Panc1 (cell line): ENCODE results near the gene ERICH3. TPM values are rescaled to one million over a fixed set of nuclear protein-coding genes. Genes with fewer than 3 reads are reported as not detected.
"Not testable (repeated sequence)": the region's sequence is repeated elsewhere in the genome, so short reads cannot be mapped to it uniquely, and the experiment has no call there.

Source experiments
- ATAC-seq: fragments of 200-7000 bp; cut with Tn5 transposase; 2 replicates; pipeline ENCODE4 v1.9.1; 2020; ENCODE audit warnings: mild to moderate bottlenecking, moderate library complexity
- BruUV-seq: library from RNA; stranded (reverse); fragments of 400-500 nt; replicated peaks from 2 replicates; lab custom pipeline; 2021; lab: Mats Ljungman, UMichigan
- CTCF ChIA-PET: fragments of 300-600 bp; sonication (Branson Sonifier 250); formaldehyde crosslinking; loops from one replicate; lab custom pipeline; 2022; ENCODE audit warnings: antibody characterized with exemption; lab: Charles Lee
- POLR2A ChIA-PET: fragments of 300-600 bp; sonication (Branson Sonifier 250); formaldehyde crosslinking; loops from one replicate; lab custom pipeline; 2022; ENCODE audit warnings: antibody characterized with exemption; lab: Charles Lee
- DNase-seq: peaks from one replicate; pipeline ENCODE4 v3.0.0-alpha.2; 2010; ENCODE audit warnings: low read depth, low spot score
- H3K27ac ChIP-seq: 2 replicates; pipeline ENCODE4 v1.5.1; 2011; ENCODE audit warnings: mild to moderate bottlenecking, low read length, inconsistent platforms
- H3K27me3 ChIP-seq: fragments of 200-500 bp; sonication (Bioruptor generic); 2 replicates; pipeline ENCODE4 v1.6.0; 2014; ENCODE audit warnings: low read length, inconsistent platforms; ENCODE audit not compliant: control insufficient read depth, insufficient read depth
- H3K36me3 ChIP-seq: fragments of 200-500 bp; sonication (Bioruptor generic); 2 replicates; pipeline ENCODE4 v1.5.1; 2014; ENCODE audit warnings: inconsistent platforms, mild to moderate bottlenecking, low read length, moderate library complexity; ENCODE audit not compliant: control insufficient read depth, insufficient read depth
- H3K4me1 ChIP-seq: 2 replicates; pipeline ENCODE4 v1.5.1; 2011; ENCODE audit warnings: inconsistent platforms, mild to moderate bottlenecking, low read length, moderate library complexity; ENCODE audit not compliant: control insufficient read depth, insufficient read depth
- H3K4me3 ChIP-seq, 2 experiments: 2 replicates each; pipeline ENCODE4 v1.5.1; 2011 to 2012; ENCODE audit warnings: low read depth in 2 of 2, low read length in 2 of 2, mild to moderate bottlenecking in 2 of 2, inconsistent platforms in 1 of 2, moderate library complexity in 1 of 2
- H3K9me3 ChIP-seq: fragments of 200-500 bp; sonication (Bioruptor generic); 2 replicates; pipeline ENCODE4 v1.5.1; 2014; ENCODE audit warnings: low read depth, mild to moderate bottlenecking, inconsistent platforms, low read length, moderate library complexity; ENCODE audit not compliant: control insufficient read depth, insufficient read depth
- POLR2AphosphoS5 ChIP-seq: IDR thresholded peaks from 2 replicates; pipeline ENCODE4 v1.6.1; 2012; ENCODE audit warnings: mild to moderate bottlenecking, low read depth, low read length, moderate library complexity
- SIN3A ChIP-seq: IDR thresholded peaks from 2 replicates; pipeline ENCODE4 v1.6.1; 2012; ENCODE audit warnings: low read depth, mild to moderate bottlenecking, low read length, moderate library complexity, borderline replicate concordance; ENCODE audit not compliant: insufficient read depth
- TCF7L2 ChIP-seq: IDR thresholded peaks from 2 replicates; pipeline ENCODE4 v1.6.1; 2011; ENCODE audit warnings: mild to moderate bottlenecking, low read depth, low read length, inconsistent platforms
- in situ Hi-C: cut with HindIII; loops from 2 replicates; pipeline ENCODE4 v1.10.0; 2016; ENCODE audit warnings: low sequenced_read_pairs, low pct_unique_long_range_greater_than_20kb
- intact Hi-C: fragments of 100-400 bp; cut with micrococcal nuclease; formaldehyde crosslinking; loops from one replicate; pipeline ENCODE4 v1.10.0; 2022; ENCODE audit not compliant: unreplicated experiment
- total RNA-seq: library from RNA; stranded (reverse); gene quantifications from one replicate; pipeline ENCODE4 v1.2.1, GENCODE V29; 2021; ENCODE audit not compliant: unreplicated experiment
- TF ChIP-seq, protein P1 (sequence below): fragments of 450-650 bp; IDR thresholded peaks from 2 replicates; pipeline ENCODE4 v1.5.1; 2017; ENCODE audit warnings: mild to moderate bottlenecking
- TF ChIP-seq, protein P2 (sequence below), 2 experiments: IDR thresholded peaks; 2 replicates each; pipeline ENCODE4 v1.6.1; 2011 to 2012; ENCODE audit warnings: low read depth in 2 of 2, control low read depth in 1 of 2, low read length in 1 of 2, mild to moderate bottlenecking in 1 of 2, moderate library complexity in 1 of 2; ENCODE audit not compliant: insufficient read depth in 1 of 2

ERICH3 gene
- total RNA-seq, 1 experiment from 2014 or later: not detected

DNA sequence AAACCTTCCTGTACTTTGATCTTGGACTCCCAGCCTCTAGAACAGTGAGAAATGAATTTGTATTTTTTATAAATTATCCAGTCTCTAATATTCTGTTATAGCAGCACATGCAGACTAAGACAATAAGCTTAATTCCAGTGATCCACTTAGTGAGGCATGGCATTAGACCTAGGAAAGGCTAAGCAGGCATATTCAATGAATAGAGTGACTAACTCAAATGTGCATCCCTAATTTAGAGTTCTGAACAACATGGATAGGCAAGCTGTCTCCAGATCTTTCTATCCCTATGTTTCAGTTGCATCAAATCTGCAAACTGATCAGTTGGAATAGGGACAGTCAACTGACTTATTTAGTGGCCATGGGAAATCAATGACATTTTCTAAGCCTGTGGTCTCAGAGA, 4.3 kb upstream of the ERICH3 start:
- ATAC-seq (no peak), DNase-seq (no peak)
- POLR2A ChIA-PET: no interaction called here
- H3K4me3 ChIP-seq: no peak overlapping the region
- no peaks in the 10 kb centered on the region for H3K27me3 ChIP-seq
- intact Hi-C loops (no loop called here), in situ Hi-C loops (no loop called here)
- H3K4me1 ChIP-seq: no peaks in the 10 kb centered on the region
- TF ChIP-seq SIN3A: no peak
- TF ChIP-seq, protein P1, sequence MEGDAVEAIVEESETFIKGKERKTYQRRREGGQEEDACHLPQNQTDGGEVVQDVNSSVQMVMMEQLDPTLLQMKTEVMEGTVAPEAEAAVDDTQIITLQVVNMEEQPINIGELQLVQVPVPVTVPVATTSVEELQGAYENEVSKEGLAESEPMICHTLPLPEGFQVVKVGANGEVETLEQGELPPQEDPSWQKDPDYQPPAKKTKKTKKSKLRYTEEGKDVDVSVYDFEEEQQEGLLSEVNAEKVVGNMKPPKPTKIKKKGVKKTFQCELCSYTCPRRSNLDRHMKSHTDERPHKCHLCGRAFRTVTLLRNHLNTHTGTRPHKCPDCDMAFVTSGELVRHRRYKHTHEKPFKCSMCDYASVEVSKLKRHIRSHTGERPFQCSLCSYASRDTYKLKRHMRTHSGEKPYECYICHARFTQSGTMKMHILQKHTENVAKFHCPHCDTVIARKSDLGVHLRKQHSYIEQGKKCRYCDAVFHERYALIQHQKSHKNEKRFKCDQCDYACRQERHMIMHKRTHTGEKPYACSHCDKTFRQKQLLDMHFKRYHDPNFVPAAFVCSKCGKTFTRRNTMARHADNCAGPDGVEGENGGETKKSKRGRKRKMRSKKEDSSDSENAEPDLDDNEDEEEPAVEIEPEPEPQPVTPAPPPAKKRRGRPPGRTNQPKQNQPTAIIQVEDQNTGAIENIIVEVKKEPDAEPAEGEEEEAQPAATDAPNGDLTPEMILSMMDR: no peak
- TF ChIP-seq, protein P2, sequence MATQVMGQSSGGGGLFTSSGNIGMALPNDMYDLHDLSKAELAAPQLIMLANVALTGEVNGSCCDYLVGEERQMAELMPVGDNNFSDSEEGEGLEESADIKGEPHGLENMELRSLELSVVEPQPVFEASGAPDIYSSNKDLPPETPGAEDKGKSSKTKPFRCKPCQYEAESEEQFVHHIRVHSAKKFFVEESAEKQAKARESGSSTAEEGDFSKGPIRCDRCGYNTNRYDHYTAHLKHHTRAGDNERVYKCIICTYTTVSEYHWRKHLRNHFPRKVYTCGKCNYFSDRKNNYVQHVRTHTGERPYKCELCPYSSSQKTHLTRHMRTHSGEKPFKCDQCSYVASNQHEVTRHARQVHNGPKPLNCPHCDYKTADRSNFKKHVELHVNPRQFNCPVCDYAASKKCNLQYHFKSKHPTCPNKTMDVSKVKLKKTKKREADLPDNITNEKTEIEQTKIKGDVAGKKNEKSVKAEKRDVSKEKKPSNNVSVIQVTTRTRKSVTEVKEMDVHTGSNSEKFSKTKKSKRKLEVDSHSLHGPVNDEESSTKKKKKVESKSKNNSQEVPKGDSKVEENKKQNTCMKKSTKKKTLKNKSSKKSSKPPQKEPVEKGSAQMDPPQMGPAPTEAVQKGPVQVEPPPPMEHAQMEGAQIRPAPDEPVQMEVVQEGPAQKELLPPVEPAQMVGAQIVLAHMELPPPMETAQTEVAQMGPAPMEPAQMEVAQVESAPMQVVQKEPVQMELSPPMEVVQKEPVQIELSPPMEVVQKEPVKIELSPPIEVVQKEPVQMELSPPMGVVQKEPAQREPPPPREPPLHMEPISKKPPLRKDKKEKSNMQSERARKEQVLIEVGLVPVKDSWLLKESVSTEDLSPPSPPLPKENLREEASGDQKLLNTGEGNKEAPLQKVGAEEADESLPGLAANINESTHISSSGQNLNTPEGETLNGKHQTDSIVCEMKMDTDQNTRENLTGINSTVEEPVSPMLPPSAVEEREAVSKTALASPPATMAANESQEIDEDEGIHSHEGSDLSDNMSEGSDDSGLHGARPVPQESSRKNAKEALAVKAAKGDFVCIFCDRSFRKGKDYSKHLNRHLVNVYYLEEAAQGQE (IDR thresholded peaks at IDR 0.05; ENCODE audit: insufficient read depth in 1 of 2, low read depth in 2 of 2, low read length in 1 of 2): no peak
- TF ChIP-seq POLR2AphosphoS5: no peak
- TF ChIP-seq TCF7L2: no peak
- CTCF ChIA-PET: no interaction called here
- H3K36me3 ChIP-seq: no peaks in the 10 kb centered on the region
- no TSS peak for BruUV-seq
- no peak overlapping the region for H3K27ac ChIP-seq
- H3K9me3 ChIP-seq: no peaks in the 10 kb centered on the region

DNA sequence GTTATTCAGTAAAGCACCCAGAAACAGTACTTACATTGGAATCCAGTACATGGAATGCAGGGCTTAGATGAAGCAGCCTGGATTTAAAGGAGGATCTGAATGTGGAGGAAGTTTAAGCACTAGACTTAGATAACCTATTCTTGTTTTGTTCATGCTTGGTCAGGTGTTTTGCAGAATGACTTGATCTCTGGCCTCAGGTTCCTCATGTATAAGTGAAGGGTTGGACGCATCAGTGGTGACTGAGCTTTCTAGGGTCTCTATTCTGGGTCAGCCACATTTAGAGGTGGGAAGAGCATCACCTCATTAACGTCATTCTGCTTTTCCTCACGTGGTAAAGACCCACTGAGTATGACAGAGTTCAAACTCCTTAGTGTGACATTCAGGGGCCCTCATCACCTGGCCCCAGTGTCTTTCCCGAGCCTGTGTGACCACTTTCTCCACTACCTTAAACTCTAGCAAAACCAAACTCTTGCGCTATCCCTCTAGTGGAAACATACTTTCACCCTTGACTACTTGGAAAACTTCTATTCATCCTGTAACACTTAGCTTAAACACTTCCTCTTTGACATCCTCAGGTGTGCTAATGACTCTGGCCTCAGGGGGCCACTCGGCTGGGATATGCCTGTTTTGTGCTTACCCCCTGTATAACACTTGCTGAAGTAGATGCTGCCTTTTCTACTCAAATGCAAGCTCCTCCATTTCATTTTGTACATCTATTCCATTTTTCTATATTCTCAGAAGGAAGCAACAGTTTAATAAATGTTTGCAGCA, 871 bp upstream of the ERICH3 start:
- H3K4me3 ChIP-seq: no peak overlapping the region
- no peak for ATAC-seq
- no TSS peak for BruUV-seq
- H3K36me3 ChIP-seq: no peaks in the 10 kb centered on the region
- H3K4me1 ChIP-seq: no peaks in the 10 kb centered on the region
- H3K27ac ChIP-seq: no peak overlapping the region
- CTCF ChIA-PET: no interaction called here
- DNase-seq: no peak
- no peaks in the 10 kb centered on the region; the same call in 1 of the 2 replicates for H3K9me3 ChIP-seq
- intact Hi-C loops (no loop called here), in situ Hi-C loops (no loop called here)
- TF ChIP-seq, protein P1: no peak
- no peak for TF ChIP-seq POLR2AphosphoS5
- no peak for TF ChIP-seq SIN3A
- TF ChIP-seq TCF7L2: no peak
- TF ChIP-seq, protein P2 (IDR thresholded peaks at IDR 0.05; ENCODE audit: insufficient read depth in 1 of 2, low read depth in 2 of 2, low read length in 1 of 2): no peak
- POLR2A ChIA-PET: no interaction called here
- H3K27me3 ChIP-seq: no peaks in the 10 kb centered on the region

DNA sequence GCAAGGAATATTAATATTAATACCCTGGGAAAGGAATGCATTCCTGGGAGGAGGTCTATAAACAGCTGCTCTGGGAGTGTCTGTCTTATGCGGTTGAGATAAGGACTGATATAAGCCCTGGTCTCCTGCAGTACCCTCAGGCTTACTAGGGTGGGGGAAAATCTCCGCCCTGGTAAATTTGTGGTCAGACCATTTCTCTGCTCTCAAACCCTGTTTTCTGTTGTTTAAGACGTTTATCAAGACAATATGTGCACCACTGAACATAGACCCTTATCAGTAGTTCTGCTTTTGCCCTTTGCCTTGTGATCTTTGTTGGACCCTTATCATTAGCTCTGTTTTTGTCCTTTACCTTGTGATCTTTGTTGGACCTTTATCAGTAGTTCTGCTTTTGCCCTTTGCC, 2.7 kb downstream of the ERICH3 start:
- ATAC-seq, H3K27ac ChIP-seq, H3K36me3 ChIP-seq, H3K27me3 ChIP-seq, DNase-seq, H3K4me1 ChIP-seq, CTCF ChIA-PET, intact Hi-C loops, POLR2A ChIA-PET, H3K9me3 ChIP-seq, in situ Hi-C loops, BruUV-seq, H3K4me3 ChIP-seq: not testable (repeated sequence)
